ENCODE measurements around the gene RALGDS. TPM values are rescaled to one million over a fixed set of nuclear protein-coding genes. Genes with fewer than 3 reads are reported as not detected.

Gene RALGDS
- total RNA-seq, 1 donor from 2014 or later, result 39.9 TPM

- Histone ChIP-seq H3K4me3 (ENCODE audit: low read depth, low read length) (no peak overlapping the region), H3K36me3 (ENCODE audit: control insufficient read depth, insufficient read depth, low read length) (peaks cover 6% of the 10 kb centered on the region), H3K27me3 (ENCODE audit: control insufficient read depth, insufficient read depth, low read length) (no peaks in the 10 kb centered on the region)
- TF ChIP-seq CTCF (IDR thresholded peaks at IDR 0.05; ENCODE audit: insufficient read depth, low read length, poor library complexity, severe bottlenecking), result no peak
- no peak for DNase-seq (ENCODE audit: low read depth)
Observed at GRCh38 chr9:133049043-133049442, 72.0 kb downstream of the RALGDS start.

GRCh38 chr9:133048595-133048994 lies 72.4 kb downstream of the RALGDS start:
- H3K4me3 ChIP-seq (ENCODE audit: low read depth, low read length), result no peak overlapping the region

More at GRCh38 chr9:133048595-133048994, 72.4 kb downstream of the RALGDS start:
- peak; percentile 46 for TF ChIP-seq CTCF (IDR thresholded peaks at IDR 0.05; ENCODE audit: insufficient read depth, low read length, poor library complexity, severe bottlenecking)
- Histone ChIP-seq H3K27me3 (ENCODE audit: control insufficient read depth, insufficient read depth, low read length) (no peaks in the 10 kb centered on the region), H3K36me3 (ENCODE audit: control insufficient read depth, insufficient read depth, low read length) (peaks cover 6% of the 10 kb centered on the region)
- no peak for DNase-seq (ENCODE audit: low read depth)

Other genes with a start within 250 kb of the RALGDS start
- gene AK8, start 243.0 kb downstream of the RALGDS start, total RNA-seq, result 1.6 and 2.0 TPM in 2 replicates
- gene SPACA9, start 242.3 kb downstream of the RALGDS start, total RNA-seq, result 4.0 and 6.9 TPM in 2 replicates
- 31.3 and 31.7 TPM in 2 replicates for gene TSC1, start 176.6 kb downstream of the RALGDS start, total RNA-seq
- not detected in 2 replicates for gene GFI1B, start 142.5 kb downstream of the RALGDS start, total RNA-seq
- 94.3 and 94.7 TPM in 2 replicates for gene GTF3C5, start 90.2 kb downstream of the RALGDS start, total RNA-seq
- gene CEL, start 59.3 kb downstream of the RALGDS start, total RNA-seq, result 0.68 and 1.2 TPM in 2 replicates
- 8.8 and 12.4 TPM in 2 replicates for gene GBGT1, start 42.7 kb upstream of the RALGDS start, total RNA-seq
- not detected in 2 replicates for gene OBP2B, start 88.0 kb upstream of the RALGDS start, total RNA-seq
- 1.8 TPM in 2 replicates for gene ABO, start 154.0 kb upstream of the RALGDS start, total RNA-seq
- gene SURF6, start 214.9 kb upstream of the RALGDS start, total RNA-seq, result 17.4 and 30.8 TPM in 2 replicates
- 42.0 and 51.8 TPM in 2 replicates for gene MED22, start 226.9 kb upstream of the RALGDS start, total RNA-seq
- gene RPL7A, start 227.0 kb upstream of the RALGDS start, total RNA-seq, result 2,183 and 2,339 TPM in 2 replicates
- 39.2 and 56.4 TPM in 2 replicates for gene SURF1, start 235.2 kb upstream of the RALGDS start, total RNA-seq
- 38.7 and 51.5 TPM in 2 replicates for gene SURF2, start 235.3 kb upstream of the RALGDS start, total RNA-seq